ENCODE results near the gene SNX25.
A peak's percentile ranks its signal among the peaks of the same experiment; 100 is the strongest.
"Not testable (repeated sequence)": the region's sequence is repeated elsewhere in the genome, so short reads cannot be mapped to it uniquely, and the experiment has no call there.

The SNX25 gene

GRCh38 chr4:185205073-185205472 lies 4.3 kb upstream of the SNX25 start:
- DNase-seq (ENCODE audit: low spot score), result not testable (repeated sequence)

- DNase-seq (ENCODE audit: low spot score), result no peak
Measured at GRCh38 chr4:185205697-185206342, 3.6 kb upstream of the SNX25 start.

GRCh38 chr4:185207466-185207865 lies 1.9 kb upstream of the SNX25 start:
- DNase-seq (ENCODE audit: low spot score), result no peak

GRCh38 chr4:185209852-185210101 lies 379 bp downstream of the SNX25 start:
- DNase-seq (ENCODE audit: low spot score), result not testable (repeated sequence)

GRCh38 chr4:185210102-185210981 lies 944 bp downstream of the SNX25 start:
- DNase-seq (ENCODE audit: low spot score), result peak; percentile 30

GRCh38 chr4:185211035-185211434 lies 1.6 kb downstream of the SNX25 start:
- peak; percentile 33 for DNase-seq (ENCODE audit: low spot score)

- DNase-seq (ENCODE audit: low spot score), result no peak
Measured at GRCh38 chr4:185211641-185212040, 2.2 kb downstream of the SNX25 start.

- DNase-seq (ENCODE audit: low spot score), result no peak
Measured at GRCh38 chr4:185212581-185212980, 3.2 kb downstream of the SNX25 start.

GRCh38 chr4:185213877-185214276 lies 4.5 kb downstream of the SNX25 start:
- DNase-seq (ENCODE audit: low spot score), result no peak

GRCh38 chr4:185215261-185215660 lies 5.9 kb downstream of the SNX25 start:
- peak; percentile 37 for DNase-seq (ENCODE audit: low spot score)

GRCh38 chr4:185217408-185217975 lies 8.1 kb downstream of the SNX25 start:
- no peak for DNase-seq (ENCODE audit: low spot score)

- DNase-seq (ENCODE audit: low spot score), result no peak
Measured at GRCh38 chr4:185218312-185218711, 8.9 kb downstream of the SNX25 start.

GRCh38 chr4:185219551-185220344 lies 10.3 kb downstream of the SNX25 start:
- DNase-seq (ENCODE audit: low spot score), result peak; percentile 57

GRCh38 chr4:185221491-185221890 lies 12.1 kb downstream of the SNX25 start:
- no peak for DNase-seq (ENCODE audit: low spot score)

- no peak for DNase-seq (ENCODE audit: low spot score)
Measured at GRCh38 chr4:185221912-185222311, 12.5 kb downstream of the SNX25 start.

- no peak for DNase-seq (ENCODE audit: low spot score)
Measured at GRCh38 chr4:185222598-185222997, 13.2 kb downstream of the SNX25 start.

- no peak for DNase-seq (ENCODE audit: low spot score)
Measured at GRCh38 chr4:185224597-185224996, 15.2 kb downstream of the SNX25 start.

- DNase-seq (ENCODE audit: low spot score), result no peak
Measured at GRCh38 chr4:185225940-185226339, 16.5 kb downstream of the SNX25 start.

- peak; percentile 52 for DNase-seq (ENCODE audit: low spot score)
Measured at GRCh38 chr4:185227131-185227551, 17.7 kb downstream of the SNX25 start.

GRCh38 chr4:185227713-185228278 lies 18.4 kb downstream of the SNX25 start:
- no peak for DNase-seq (ENCODE audit: low spot score)

- DNase-seq (ENCODE audit: low spot score), result no peak
Measured at GRCh38 chr4:185229021-185229818, 19.8 kb downstream of the SNX25 start.
